GM10248 (cell line): ENCODE results near the gene CTTNBP2NL.

Source experiments
- CTCF ChIA-PET: fragments of 300-600 bp; sonication (Branson Sonifier 250); formaldehyde crosslinking; extraction: SDS; loops from one replicate; lab custom pipeline; 2021; ENCODE audit warnings: antibody characterized with exemption; lab: Yijun Ruan, JAX
- POLR2A ChIA-PET: fragments of 350-650 bp; sonication (Branson Sonifier 250); formaldehyde crosslinking; extraction: SDS; loops from one replicate; lab custom pipeline; 2020; ENCODE audit warnings: antibody characterized with exemption; lab: Yijun Ruan, JAX
- DNase-seq: peaks from one replicate; pipeline ENCODE4 v3.0.0; 2012; ENCODE audit errors: extremely low spot score
- TF ChIP-seq, protein P1 (sequence below): IDR thresholded peaks from 2 replicates; pipeline ENCODE4 v1.5.1; 2012; ENCODE audit warnings: mild to moderate bottlenecking, low read depth; ENCODE audit errors: extremely low read depth, missing control alignments, control extremely low read depth

Gene CTTNBP2NL

DNA sequence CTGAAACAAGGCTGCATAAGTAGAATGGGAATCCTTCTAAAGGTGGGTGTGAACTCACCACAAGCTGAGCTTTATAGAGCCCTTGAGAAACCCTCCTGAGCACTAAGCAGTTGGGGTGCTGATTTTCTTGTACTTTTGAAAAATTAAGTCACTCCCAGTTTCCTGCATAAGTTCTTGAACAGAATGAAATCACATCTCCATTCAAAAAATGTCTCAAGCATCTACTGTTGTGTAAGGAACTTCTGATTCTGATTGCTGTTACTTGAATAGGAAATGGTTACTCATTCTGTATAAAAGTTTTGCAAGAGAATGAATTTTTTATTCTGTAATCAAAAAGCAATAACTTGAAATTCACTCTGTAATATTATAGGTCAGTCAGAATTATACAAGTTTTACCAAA lies 61.9 kb downstream of the CTTNBP2NL start:
- DNase-seq: no peak
- POLR2A ChIA-PET: no interaction called here
- TF ChIP-seq, protein P1, sequence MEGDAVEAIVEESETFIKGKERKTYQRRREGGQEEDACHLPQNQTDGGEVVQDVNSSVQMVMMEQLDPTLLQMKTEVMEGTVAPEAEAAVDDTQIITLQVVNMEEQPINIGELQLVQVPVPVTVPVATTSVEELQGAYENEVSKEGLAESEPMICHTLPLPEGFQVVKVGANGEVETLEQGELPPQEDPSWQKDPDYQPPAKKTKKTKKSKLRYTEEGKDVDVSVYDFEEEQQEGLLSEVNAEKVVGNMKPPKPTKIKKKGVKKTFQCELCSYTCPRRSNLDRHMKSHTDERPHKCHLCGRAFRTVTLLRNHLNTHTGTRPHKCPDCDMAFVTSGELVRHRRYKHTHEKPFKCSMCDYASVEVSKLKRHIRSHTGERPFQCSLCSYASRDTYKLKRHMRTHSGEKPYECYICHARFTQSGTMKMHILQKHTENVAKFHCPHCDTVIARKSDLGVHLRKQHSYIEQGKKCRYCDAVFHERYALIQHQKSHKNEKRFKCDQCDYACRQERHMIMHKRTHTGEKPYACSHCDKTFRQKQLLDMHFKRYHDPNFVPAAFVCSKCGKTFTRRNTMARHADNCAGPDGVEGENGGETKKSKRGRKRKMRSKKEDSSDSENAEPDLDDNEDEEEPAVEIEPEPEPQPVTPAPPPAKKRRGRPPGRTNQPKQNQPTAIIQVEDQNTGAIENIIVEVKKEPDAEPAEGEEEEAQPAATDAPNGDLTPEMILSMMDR: no peak
- CTCF ChIA-PET: interaction anchor here (1.4 to 3.1 kb wide), 4 partner anchors 8 to 258 kb away, joined by 3 to 12 read pairs (median 4); no protein-coding TSS in a partner anchor

DNA sequence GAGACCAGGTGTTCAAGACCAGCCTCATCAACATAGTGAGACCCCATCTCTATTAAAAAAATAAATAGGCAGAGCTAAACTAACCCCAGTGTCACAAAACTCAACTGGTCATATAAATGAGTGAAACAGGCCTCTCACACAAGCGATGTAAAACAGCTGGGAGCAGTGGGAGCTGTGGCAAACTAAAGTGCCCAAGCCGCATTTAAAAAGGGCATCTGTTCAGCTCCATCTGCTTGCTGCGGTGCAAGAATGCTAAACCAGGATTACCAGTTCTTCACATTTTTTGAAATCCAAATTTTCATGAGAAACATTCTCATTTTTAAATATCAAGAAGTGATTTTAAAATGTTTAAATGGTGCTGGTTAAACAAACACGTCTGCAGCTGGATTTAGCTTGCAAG lies 62.7 kb downstream of the CTTNBP2NL start:
- no peak for DNase-seq
- ChIA-PET POLR2A (no interaction called here), CTCF (interaction anchor here (0.9 to 1.7 kb wide), 7 partner anchors 11 to 257 kb away, joined by 3 to 6 read pairs (median 4); no protein-coding TSS in a partner anchor)
- TF ChIP-seq, protein P1: no peak

DNA sequence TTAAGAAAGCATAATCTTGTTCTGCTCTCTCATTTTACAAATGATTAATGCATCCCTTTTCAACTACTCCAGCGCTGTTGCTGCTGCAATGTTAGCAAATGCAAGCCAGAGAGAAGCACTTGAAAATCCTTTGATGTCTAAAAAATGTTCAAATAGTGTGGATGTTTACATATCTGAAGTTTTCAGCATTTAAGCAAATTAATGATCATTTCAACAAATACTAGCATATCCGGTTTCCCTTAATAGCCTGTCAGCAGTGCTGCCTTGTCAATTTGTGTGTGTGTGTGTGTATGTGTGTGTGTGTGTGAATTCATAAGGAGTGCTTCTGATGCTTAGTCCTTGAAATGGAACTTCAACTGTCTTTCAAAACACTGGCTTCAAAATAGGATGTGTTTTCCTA lies 64.6 kb downstream of the CTTNBP2NL start:
- CTCF ChIA-PET: interaction anchor here (1.0 to 7.7 kb wide), 3 partner anchors 8 to 70 kb away, joined by 3 to 76 read pairs (median 6); no protein-coding TSS in a partner anchor
- POLR2A ChIA-PET: no interaction called here
- TF ChIP-seq, protein P1: no peak
- DNase-seq: no peak

DNA sequence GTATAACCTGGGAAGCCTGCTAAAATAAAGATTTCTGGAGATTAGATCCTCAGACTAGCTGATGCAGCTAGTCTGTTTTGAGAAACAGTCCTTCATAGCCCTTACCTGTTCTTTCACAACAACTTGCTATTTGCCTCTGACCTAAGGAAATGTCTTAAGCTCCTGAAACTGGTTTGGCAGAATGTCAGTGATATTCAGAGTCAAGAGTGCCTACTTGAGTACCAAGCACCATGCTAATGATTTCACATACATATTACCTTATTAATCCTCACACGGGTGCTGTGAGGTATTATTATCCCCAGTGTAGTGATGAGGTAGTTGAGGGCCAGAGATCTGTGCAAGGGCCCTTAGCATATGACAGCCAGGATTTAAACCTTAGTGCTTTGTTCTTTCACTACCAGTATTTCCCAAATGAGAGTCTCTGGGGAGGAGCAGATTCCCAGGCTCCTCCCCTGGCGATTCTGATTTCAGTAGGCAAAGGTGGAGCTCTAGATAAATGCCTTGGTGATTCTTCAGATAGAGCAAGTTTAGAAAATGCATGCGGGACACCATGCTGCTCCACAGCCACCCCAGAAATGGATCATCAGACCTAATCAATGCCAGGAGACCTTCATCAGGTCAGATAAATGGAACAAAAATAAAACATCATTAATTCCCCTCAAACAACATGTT lies 65.3 kb downstream of the CTTNBP2NL start:
- ChIA-PET POLR2A (no interaction called here), CTCF (interaction anchor here (0.7 to 7.7 kb wide), 6 partner anchors 8 to 153 kb away, joined by 3 to 76 read pairs (median 4); partner anchors contain the start of gene CTTNBP2NL)
- TF ChIP-seq, protein P1: no peak
- no peak for DNase-seq

DNA sequence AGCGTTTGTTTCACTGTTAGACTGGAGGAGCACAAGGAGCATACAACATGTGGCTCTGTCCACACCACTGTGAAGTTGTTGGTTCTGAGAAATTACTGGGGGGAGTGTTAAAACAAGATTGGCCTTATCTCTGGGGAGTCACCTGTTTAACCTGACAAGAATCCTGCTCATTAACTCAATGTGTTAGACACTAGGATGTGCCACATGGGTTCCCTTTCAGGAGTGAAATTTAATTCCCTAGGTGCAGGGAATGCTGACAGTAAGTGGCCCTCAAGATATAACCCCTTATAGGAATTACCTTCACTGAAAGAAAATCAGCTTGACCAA lies 66.9 kb downstream of the CTTNBP2NL start:
- CTCF ChIA-PET: interaction anchor here (0.8 to 7.7 kb wide), 10 partner anchors 10 to 253 kb away, joined by 3 to 76 read pairs (median 4); partner anchors contain the start of genes CTTNBP2NL and PPM1J
- DNase-seq: no peak
- TF ChIP-seq, protein P1: no peak
- POLR2A ChIA-PET: no interaction called here

DNA sequence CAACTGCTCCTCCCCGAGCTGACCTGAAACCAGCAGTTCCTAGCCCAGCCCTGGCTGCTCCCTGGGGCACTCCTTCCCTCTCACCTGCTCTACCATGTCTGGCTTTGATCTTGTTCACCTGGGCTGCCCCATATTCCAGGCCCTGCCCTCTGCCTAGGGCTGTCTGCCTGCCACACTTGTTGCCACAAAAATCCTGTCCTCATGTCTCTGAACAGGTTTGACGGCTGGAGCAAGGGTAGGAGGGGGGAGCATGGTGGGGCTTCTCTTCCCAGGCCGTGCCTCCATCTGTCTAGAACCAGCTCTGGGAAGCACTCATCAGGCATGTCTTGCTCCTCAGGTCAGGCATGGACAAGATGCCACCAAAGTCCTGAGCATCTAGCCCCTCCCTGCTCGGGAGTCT lies 68.5 kb downstream of the CTTNBP2NL start:
- TF ChIP-seq, protein P1: no peak
- no peak for DNase-seq
- ChIA-PET CTCF (interaction anchor here (1.0 to 7.7 kb wide), 6 partner anchors 17 to 149 kb away, joined by 3 to 76 read pairs (median 16); partner anchors contain the start of gene CTTNBP2NL), POLR2A (interaction anchor here (0.8 kb wide), 1 partner anchor 74 kb away, joined by 9 read pairs; no protein-coding TSS in a partner anchor)
